HG03280 (cell line): ENCODE results near the gene NBAS.
A peak's percentile ranks its signal among the peaks of the same experiment; 100 is the strongest.

Experiments
- ATAC-seq: cut with Tn5 transposase; IDR thresholded peaks from one replicate; pipeline ENCODE4 v1.9.1; 2021; ENCODE audit warnings: mild to moderate bottlenecking, moderate library complexity; ENCODE audit not compliant: unreplicated experiment

NBAS gene

DNA sequence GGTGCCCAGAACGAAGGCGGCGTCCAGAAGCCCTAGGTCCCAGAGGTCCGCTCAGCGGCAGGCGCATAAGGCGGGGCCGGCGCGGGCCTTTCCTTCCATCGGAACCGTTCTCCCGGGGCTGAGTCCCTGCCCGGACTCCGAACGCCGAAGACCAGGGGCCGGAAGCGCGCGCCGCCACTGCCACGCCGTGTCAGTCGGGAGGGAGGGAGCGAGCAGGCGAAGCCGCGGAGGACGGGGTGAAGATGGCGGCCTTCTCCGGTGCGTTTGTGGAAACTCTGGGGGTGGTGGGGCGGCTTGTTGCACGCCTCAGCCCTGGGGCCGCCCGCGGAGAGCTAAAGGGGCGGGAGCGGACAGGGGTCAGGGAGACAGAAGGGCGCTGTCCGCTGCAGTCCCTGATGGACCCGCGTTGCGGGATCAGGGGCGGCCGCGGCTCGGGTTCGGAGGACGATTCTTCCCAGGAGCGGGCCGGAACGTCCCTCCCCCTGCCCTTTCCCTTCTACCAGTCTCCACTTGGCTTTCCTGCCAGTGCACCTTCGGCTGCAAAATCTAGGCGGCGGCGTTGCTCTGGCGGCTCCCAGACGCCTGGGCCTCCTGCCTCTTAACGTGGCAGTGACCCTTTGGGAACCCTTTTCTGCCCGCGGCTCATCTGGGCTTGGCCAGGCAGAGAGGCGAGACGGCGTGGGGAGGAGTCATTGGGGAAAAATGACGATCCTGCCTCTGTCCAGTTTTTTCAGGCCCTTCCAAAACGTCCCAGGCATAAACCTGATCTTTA is 30.7 kb upstream of the NBAS start, which contains the start of gene DDX1:
Gene DDX1 (plus strand): TSS at position 177 of the 772 bp plus-strand sequence. CDS start 66 bp downstream, at position 243.
- ATAC-seq = peak; percentile 95

DNA sequence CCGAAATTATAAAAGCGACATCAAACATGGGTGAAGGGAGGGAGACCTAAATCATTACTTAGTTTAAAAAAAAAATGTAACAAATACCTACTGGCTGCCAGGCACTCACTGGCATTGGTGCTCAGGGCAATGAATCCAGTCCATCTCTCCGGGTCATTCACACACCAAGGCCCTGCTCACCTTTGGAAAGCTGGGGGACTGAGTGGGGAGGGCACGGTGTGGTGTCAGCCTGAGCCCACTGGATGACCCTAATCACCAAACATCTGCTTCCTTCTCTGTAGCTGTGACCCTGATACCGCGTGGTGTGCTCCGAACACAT is 30.2 kb upstream of the NBAS start:
- ATAC-seq = no peak

DNA sequence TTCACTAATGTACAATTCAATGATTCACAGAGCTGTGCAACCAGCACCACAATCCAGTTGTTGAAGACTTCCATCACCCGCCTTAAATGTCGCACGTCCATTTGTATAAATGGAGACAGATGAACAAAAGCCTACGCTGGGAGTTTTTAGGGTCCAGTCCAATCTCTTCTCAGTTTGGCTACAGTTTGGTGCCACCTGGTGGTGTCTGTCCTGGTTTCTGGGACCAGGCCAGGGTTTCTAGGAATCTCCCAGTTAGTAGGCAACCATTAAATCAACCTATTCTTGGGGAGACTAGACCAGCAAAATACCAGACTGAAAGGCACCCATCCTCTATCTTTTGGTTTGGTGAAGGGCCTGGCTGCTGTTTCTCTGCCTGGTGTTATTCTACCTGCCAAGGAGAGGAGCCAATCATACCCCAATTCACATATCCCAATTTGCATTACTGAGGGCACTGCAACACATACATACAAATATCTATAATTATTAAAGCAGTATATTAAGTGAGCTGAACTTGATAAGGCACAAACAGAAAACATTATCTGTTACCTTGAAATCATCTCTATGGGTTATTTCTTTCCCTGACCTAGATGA is 27.3 kb upstream of the NBAS start:
- no peak for ATAC-seq

DNA sequence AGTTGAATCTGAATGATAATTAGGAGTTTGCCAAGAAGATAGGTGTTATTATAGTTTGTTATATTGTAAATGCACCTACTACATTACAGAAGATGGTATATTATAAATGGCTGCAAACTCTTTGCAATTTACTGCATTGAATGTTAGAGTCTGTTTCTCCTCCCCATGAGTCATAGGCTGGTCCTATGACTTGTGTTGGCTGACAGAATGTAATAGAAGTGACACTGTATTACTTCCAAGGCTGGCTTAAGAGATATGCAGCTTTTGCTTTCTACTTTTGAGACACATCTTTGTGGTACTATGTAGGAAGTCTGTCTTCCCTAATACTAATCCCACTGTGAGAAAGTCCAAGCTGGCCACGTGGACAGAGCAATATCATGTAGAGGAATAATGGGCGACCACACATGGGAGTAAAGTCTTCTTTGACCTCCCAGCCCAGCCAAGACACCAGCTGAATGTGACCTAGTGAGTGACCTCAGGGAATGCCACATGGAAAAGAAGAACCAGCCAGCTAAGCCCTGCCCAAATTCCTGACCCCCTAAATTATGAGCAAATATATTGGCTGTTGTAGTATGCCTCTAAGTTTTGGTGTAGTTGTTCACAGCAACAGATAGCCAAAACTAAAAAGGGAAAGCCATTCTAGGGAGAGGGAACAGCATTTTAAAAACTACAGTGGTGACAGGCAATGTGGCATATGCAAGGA is 23.8 kb upstream of the NBAS start:
- ATAC-seq = no peak

DNA sequence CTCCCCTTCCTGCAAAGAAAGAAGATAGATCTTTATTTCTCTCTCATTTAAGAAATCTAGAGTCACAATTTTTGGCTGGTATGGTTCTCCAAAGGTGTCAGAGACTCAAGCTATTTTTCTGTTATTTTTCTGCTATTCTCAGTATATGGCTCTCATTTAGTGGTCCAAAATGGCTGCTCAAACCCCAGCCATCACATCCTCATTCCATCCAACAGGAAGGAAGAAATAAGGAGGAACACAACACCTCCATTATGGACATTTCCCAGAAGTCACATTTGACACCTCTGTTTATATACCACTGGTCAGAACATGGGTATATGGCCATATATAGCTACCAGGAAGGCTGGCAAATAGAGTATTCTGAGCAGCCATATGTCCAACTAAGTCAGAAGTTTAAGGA is 23.2 kb upstream of the NBAS start:
- no peak for ATAC-seq

DNA sequence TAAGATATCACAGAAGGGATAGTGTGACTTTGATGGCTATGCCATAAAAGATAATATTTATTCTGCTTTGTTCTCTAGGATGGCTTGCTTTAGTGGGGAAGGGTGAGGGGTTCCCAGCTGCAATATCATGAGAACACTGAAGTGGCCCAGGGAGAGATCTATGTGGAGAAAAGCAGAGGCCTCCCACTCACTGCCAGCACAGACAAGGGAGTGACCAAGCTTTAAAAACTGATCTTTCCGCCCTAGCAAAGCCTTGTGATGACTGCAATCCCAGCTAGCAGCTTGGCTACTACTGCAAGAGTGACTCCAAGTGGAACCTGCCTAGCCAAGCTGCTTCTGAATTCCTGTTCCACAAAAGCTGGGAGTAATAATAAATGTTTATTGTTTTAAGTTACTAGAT is 22.7 kb upstream of the NBAS start:
- no peak for ATAC-seq

DNA sequence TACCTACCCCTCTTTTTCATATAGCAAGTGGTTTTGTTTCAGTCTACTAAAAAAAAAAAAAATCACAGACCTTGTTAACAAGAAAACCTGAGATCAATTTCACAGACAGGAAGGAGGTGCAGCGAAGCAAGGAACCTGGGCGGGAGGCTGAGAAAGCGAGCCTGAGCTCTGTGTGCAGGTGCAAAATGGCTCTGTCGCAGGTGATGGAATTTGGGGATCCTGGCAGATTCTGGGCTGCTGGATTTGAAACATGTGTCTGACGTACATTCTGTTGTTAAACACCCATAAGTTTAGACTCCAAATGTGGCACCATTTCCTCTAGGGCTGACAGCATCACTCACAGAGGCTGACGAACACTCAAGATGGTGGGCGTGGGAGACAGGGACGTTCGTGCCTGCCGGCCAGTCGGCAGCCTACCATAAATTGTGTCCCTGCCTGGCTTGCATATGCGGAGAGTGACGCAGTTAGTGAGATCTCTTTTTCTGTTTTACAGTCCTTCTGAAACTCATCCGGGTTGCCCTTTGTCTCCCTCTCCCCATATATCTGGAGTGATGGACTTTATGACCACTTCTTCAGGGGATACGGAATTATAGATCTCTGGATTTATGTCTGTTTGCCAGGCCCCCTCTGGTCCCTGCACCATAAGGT is 21.7 kb upstream of the NBAS start:
- no peak for ATAC-seq

DNA sequence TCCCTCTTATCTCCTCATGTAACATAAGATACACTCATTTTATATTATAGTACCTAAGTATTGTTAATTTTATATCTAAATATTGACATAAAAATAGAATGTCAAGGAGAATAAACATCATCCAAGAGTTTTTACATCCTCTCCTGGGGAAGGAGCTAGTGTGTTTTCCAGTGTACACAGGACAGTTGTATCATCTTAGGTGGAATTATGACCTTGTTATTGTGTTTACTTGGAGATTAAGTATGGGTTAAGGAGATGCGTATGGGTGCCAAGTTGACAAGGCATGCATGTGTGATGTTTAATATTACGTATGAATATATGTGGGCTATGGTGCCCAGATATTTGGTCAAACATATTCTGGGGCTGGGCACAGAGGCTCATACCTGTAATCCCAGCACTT is 19.3 kb upstream of the NBAS start:
- ATAC-seq = no peak

DNA sequence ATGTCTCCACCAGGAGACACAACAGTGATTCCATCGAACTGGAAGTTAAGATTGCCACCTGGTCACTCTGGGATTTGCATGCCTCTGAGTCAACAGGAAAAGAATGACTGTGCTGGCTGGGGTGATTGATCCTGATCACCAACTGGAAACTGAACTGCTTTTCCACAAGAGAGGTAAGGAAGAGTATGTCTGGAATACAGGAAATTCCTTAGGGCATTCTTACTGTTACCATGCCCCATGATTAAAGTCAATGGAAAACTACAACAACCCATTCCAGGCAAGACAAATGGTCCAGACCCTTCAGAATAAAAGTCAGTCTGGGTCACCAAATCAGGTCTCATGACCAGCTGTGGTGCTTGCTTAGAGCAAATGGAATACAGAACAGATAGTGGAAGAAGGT is 18.5 kb upstream of the NBAS start:
- no peak for ATAC-seq

DNA sequence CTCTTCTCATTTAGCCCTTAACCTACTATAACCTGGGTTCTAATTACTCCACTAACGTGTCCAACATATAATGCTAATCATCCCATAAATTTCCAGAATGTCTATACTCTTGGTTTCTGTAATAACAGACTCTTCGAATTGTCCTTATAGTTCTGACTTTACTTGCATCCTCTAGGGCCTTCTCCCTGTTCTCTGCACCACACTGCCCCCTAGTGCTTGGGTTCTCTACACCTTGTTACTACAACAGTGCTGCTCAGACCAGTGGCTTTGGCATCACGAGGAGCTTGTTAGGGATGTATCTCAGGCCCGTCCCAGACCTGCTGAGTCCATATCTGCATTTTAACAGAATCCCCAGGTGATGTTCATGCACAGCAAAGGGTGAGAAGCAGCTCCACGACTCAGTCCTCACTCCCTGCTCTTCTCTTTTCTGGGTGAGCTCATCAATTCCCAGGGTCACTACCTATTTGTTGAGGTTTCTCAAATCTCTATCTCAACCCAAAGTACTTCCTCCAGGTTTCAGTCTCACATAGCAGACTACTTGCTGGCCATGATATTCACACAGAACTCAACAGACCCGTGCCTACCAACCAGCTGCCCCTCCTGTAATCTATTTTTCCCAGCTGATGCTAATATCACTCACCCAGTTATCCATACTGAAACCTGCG is 16.1 kb upstream of the NBAS start:
- ATAC-seq = peak; percentile 93

DNA sequence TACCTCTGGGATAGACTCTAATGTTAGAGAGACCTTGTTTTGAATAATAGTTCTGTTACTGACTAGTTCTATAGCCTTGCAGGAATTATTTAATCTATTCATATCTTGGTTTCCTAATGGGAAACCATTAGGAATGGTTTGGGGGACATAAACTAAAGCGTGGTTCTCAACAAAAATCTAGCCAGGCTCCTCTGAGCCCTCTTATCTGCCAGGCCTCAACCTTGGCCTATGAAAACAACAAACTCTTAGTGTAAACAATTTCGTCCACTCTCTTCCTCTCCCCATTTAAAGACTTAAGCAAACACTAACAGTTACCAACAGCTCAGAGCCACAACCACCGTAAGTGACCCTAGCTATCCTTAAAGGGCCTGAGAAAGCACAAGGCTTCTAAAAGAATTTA is 10.6 kb upstream of the NBAS start:
- no peak for ATAC-seq

DNA sequence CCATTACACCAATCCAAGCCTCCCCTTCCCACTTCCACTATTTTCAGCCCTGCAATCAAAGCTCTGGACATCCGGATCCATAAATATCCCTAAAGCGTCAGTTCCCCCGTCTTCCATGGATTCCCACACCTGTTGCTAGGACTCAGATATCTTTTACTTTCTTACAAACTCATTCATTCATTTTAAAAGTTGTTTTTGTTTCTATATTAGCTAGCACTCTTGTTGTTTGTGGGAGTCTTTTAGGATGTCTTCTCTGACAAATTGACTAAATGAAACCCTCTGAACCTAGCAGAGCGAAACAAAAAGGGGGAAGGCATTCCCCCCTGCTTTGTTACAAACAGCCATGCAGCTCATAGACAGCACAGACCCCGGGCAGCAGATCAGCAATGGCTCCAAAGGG is 9.0 kb upstream of the NBAS start:
- ATAC-seq = no peak

DNA sequence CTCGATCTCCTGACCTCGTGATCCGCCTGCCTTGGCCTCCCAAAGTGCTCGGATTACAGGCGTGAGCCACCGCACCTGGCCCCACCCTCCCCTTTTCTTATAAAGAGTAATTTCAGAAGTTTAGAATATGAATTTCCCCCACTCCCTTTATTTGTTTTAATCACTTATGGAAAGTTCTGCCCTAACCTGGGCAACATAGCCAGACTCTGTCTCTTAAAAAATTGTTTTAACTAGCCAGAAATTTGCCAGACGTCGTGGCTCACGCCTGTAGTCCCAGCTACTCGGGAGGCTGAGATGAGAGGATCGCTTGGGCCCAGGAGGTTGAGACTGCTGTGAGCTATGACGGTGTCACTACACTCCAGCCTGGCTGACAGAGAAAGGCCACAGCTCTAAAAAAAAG is 7.7 kb upstream of the NBAS start:
- ATAC-seq = no peak

DNA sequence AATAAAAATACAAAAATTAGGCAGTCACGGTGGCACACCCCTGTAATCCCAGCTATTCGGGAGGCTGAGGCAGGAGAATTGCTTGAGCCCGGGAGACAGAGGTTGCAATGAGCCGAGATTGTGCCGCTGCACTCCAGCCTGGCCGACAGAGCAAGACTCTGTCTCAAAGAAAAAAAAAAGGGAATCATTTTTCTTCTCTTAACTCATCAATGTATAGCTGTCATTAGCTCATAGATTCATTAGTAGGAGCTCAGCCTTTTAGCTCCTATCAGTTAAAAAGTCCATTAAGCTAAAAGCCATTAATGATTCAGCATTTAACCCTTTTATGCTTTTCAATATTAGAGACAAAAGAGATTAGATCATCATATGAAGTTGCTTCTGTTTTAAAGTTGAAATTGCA is 5.8 kb upstream of the NBAS start:
- no peak for ATAC-seq

DNA sequence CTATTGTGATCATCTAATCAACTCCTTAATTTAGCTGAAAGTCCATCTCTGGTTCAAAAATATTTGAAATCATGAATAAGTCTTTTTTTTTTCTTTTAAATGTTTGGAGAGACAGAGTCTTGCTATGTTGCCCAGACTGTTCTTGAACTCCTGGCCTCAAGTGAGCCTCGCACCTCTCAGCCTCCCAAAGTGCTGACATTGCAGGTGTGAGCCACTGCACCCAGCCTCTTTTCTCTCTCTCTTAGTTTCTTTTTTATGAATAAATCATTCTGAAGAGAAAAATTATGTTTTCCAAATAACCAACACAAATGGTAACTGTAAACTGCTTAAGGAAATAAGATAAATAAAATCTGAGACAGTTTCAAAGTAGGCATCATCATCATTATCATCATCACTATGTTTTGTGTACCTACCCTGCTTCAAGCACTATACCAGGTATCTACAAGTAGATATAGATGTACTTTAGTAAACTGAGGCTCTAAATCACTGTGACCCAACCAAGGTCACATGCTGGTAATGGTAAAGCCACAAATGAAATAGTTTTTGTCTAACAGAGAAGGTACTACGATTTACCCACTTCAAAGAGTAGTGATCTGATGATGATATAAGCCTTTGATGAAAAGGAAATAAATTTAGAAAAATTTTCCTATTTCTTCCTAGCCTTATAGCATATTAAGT is 5.0 kb upstream of the NBAS start:
- ATAC-seq = no peak

DNA sequence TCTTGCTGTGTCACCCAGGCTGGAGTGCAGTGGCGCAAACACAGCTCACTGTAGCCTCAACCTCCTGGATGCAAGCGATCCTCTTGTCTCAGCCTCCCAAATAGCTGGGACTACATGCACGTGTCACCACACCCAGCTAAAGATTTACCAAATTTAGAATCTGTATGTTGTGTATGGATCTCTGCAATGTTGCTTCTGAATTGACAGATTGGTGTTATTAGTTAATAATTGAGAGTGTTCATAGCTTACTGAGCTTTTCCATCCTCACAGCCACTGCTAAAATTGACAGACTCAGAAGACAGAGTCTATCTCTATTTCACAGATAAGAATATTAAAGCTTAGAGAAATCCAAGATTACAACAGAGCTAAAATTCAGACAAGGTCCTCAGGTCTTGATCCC is 4.3 kb upstream of the NBAS start:
- no peak for ATAC-seq

DNA sequence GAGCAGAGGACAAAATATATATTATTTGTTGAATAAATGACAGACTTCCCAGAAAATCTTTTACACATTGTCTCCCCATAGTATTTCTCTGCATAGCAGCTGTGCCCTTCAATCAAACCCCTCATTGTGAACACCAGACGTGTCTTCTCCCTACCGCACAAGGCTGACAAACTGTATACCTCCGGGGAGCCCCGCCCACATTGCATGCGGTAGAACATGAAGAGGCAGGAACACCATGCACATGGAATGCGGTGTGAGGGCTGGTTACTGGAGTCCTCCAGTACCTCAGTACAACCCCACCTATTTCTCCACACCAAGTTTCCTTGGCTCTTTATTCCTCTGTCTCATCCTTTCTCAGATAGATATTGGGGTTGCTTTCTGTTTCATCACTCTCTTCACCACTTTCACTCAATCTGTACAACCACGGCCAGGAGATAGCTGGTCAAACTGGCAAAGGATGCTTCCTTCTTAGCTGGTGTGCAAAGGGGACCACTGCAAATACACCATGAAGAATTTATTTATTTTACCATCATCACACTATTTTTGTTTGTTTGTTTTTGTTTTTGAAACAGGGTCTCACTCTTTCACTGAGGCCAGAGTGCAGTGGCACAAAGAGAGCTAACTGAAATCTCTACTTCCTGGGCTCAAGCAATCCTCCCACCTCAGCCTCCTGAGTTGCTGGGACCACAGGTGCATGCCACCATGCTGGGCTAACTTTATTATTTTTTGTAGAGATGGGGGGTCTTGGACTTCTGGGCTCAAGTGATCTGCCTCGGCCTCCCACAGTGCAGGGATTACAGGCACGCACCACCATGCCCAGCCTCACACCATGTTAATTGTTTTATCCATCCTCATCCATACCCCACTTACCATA is 2.3 kb upstream of the NBAS start:
- ATAC-seq = no peak

DNA sequence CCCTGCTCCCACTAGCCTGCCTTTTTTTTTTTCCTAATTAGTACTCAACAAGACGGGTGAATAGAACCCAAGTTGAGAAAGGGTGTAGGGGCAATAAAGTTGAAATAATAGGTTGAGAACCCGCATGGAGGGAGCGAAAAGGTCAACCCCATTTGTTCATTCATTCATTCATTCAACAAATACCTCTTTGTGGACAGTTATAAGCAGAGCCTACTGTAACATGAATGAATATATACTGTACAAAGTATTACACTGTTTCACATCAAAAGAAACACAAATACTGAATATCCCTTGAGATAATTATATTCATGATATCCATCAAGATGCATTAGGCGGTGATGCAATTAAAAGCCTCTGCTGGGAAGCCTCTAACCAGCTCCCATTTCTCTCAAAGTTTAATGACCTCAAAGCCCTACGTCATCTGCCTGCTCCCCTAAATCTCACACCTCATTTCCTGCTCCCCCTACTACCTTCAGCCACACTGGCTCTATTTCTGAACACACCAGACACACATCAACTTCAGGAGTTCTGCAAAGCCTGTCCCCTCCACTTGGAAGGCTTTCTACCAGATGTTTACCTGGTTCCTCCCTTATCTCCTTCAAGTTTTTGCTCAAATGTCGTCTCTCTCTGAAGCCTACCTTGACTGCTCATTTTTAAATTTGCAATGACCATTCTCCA is 1.4 kb upstream of the NBAS start:
- no peak for ATAC-seq
